Measurements from ENCODE around the gene KRT77. TPM values are rescaled to one million over a fixed set of nuclear protein-coding genes. Genes with fewer than 3 reads are reported as not detected.
"Not testable (repeated sequence)": the region's sequence is repeated elsewhere in the genome, so short reads cannot be mapped to it uniquely, and the experiment has no call there.

The KRT77 gene
- not detected for polyA plus RNA-seq (ENCODE audit: insufficient read length in 4 of 4)

DNA sequence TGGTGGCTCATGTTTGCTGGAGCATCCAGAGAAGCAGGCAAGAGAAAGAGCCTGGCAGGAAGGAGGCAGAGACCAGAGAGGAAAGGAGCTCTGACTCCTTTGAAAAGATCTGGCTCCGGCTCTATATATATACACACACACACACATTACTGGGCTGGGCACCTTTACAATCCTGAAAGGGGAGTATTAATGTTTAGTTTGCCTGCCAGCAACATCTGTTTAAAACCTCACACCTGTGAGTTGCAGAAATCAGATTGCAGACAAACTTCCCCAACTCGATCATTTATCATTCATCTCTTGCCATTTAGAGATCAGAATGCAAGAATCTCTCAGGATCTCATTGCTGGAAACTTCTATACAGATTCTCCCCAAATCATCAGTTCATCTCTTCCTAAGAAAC is at the start of gene KRT77:
Gene KRT77 (minus strand): TSS at position 101 of the 400 bp plus-strand sequence. CDS start 90 bp downstream, at position 11.
- DNase-seq (ENCODE audit: low read depth in 4 of 4, low spot score in 2 of 4), result no peak

DNA sequence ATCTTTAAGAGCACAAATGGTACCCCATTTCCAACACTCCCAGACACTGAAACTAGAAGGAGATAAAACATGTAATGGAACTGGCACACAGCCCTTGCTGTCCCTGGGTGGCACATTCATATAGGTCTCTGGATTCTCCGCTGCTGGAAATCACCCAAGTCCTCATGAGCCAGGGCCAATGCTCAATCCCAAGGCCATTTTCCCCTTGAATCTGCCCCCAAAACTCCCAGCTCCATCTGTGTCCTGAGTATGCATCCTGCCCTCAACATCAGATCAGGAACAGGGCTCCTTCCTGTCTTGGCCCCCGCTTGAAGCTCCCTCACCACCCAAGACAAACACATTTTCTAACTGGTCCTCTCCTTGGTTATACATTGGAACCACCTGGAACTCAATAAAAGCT is 49.2 kb upstream of the KRT77 start:
- DNase-seq (ENCODE audit: low read depth in 4 of 4, low spot score in 2 of 4), result no peak

DNA sequence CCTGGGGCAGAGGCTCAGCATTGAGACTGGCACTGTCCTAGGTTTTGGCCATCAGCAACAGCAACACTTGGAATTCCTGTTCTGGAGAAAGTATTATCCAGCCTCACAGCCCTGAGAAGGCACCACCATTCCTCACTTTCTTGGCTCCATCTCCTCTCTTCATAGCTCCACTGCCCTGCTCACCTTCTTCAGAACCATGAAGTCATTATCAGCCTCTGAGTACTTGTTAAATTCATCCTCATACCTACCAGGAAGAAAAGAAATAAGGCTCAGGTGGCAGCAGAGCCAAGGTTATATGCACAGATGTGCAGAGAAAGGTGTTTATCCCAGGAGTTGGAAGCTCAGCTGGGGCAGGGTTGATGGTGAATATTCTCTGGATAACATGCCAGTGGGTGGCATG is 48.5 kb upstream of the KRT77 start:
- no peak for DNase-seq (ENCODE audit: low read depth in 4 of 4, low spot score in 2 of 4)

DNA sequence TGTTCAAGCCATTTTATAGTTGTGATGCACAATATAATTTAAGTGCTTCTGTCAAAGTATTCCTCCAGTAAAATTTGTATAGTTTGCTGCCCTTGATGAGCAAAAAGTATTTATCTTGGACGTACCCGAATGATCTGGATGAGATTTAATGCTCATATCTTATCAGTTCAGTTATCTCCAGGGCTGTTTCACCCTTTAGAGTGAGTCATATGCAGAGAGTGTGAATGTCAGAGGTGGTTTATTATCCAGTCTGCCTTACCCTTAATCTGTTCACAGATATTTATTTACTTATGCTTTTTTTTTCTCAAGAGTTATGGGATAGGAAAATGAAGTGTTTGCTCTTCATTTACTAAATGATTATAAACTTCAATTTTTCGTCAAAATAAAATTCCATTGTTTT is 47.2 kb upstream of the KRT77 start:
- DNase-seq (ENCODE audit: low read depth in 4 of 4, low spot score in 2 of 4), result not testable (repeated sequence)

DNA sequence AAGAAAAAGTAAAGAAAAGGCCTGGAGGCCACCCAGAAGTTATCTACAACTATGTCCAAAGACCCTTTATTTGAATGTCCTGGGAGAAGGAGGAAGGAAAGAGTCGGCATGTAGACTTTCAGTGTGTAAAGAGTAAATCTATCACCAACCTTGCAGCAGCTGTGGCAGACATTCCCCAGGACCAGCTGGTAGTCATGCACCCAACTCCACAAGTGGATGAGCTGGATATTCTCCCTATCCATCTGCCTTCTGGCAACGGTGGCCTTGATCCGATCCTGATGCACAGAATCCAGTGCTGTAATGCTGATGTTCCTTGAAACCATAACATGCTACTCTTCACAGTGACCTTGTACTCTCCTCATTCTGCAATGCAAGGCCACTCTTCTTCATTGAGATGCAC is 46.5 kb upstream of the KRT77 start:
- no peak for DNase-seq (ENCODE audit: low read depth in 4 of 4, low spot score in 2 of 4)

DNA sequence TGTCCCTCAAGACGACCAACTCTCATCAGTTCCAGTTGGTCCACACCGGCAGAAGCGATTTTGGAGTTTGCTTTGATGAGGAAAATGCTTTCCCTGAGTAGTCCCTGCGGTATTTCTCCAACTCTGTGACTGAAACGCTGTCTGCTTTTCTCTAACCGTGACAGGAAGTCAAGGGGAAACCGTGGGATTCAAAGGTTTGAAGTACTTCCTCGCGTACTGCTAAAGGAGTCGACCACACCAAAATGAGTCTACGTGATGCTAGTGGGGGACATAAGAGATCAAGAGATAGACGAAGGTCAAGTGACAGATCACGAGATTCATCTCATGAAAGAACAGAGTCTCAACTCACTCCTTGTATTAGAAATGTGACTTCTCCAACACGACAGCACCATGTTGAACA is 45.3 kb upstream of the KRT77 start:
- DNase-seq (ENCODE audit: low read depth in 4 of 4, low spot score in 2 of 4), result no peak

DNA sequence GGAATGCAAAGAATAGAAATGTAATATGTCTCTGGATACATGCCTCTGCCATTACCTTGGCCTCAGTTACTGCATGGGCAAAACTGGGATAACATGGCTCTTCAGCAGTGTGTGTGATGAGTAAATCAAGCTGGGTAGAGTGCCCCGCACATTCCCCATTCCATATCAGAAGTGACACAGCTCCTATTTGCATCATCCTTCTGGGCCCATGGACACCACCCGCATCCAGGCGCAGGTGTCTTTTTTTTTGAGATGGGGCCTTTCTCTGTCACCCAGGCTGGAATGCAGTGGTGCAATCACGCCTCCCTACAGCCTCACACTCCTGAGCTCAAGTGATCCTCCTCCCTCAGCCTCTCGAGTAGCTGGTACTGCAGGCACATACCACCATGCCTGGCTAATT is 42.2 kb upstream of the KRT77 start:
- DNase-seq (ENCODE audit: low read depth in 4 of 4, low spot score in 2 of 4), result no peak

DNA sequence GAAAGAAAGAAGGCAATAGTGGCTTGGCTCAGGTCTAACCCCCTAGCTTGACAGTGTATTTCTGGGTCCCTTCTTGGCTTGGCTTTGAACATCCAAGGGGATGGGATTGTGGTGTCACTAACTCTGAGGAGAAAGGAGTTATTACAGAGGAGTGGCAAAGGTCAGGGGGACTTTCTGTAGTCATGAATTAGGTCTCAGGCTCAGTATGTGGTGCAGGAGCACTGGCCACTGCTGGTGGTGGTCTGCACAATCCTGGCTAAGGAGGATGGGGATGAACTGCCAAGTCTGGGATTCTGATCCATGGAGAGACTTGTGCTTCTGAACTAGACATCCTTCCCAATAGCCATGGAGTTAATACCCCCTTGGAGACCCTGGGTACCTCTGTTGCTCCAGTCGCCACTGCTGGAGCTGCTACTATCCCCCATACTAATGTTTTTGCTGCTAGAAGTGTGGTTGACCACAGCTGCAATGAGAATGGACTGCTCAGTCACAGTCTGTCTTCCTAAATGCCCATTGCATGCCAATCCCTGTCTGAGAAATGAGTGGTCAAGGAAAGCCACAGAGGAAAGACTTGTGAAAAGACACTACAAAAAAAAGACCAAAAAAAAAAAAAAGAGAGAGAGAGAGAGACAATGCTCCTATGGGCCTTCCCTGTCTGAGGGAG is 41.3 kb upstream of the KRT77 start:
- no peak for DNase-seq (ENCODE audit: low read depth in 4 of 4, low spot score in 2 of 4)

DNA sequence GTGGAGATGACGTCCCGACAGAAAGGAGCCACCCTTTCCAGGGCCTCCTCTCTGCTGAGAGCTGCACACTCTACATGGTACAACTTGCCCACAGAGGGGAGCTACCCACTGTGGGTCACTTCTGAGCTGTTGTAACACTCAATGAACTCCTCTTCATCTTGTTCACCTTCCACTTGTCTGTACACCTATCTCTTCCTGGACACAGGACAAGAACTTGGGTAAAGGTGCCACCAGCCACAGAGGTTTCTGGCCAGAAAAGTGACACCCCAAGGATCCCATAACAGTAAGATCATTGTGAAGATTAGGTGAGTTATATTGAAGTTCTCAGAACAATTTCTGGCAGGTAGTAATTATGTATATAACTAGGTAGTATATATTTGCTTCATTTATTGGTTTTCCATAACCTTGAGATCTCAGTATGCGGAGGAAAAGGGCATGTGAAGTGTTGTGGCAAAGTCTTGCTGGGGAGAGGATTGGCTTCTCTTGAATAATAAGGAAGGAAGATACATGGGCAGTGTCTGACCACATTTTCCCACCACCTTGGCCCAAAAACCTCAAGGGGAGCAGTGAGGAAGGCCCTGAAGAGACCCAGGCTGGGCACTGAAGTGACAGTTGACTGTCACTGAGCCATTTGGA is 39.6 kb upstream of the KRT77 start:
- no peak for DNase-seq (ENCODE audit: low read depth in 4 of 4, low spot score in 2 of 4)

DNA sequence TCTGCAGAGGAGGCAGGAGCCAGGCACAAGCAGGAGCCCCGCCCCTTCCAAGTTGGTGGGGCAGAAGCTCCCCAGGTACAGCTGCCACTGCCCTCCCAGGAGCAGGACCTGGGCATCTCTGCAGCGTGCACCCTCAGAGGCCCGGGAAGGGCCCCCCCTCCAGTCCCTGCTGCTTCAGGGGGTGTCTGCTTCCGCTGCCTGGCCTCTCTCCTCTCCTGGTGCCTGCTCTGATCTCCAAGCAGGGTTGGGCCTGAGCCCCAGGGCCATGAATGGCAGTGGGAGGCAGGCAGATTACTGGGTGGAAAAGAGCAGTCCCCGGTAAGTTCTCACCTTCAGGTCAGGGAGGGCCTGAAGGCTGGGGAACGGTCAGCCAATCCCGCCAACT is 38.9 kb upstream of the KRT77 start:
- DNase-seq (ENCODE audit: low read depth in 4 of 4, low spot score in 2 of 4), result no peak

DNA sequence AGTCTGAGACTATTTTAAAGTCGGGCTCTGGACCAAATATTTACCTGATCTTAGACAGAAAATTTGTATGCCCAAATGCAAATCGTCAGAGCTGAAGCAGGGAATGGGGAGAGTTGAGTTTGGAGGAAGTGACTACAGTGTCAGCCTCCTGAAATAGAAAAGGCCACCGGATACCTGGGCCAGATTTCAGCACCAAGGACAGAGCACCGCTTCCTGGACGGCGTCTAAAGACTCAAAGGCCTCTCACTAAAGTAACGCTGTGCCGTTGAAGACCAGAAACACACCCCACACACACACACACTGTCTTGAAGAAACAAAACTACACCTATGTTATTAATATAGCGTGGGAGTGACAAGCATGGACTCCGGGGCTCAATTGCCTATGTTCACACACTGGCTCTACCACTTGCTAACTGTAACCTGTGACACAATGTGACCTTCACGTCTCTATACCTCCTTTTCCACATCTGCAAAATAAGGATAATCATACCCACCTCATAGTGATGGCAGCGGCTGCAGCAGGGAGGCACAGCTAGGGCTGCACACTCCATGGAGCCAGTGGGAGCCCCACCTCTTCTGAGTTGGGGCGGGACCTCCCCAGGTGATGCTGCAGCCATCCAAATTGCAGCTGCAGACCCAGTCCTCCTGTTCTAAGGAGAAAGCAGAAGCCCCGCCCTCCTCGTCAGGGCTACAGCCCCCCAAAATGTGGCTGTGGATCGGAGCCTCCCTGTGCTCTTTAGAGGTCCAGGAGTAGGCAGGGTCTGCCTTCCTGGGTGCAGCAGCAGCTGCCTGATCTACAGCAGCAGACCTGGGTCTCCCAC is 38.3 kb upstream of the KRT77 start:
- peak; percentile 54 to 82 (median 58) for DNase-seq (ENCODE audit: low read depth in 4 of 4, low spot score in 2 of 4)

DNA sequence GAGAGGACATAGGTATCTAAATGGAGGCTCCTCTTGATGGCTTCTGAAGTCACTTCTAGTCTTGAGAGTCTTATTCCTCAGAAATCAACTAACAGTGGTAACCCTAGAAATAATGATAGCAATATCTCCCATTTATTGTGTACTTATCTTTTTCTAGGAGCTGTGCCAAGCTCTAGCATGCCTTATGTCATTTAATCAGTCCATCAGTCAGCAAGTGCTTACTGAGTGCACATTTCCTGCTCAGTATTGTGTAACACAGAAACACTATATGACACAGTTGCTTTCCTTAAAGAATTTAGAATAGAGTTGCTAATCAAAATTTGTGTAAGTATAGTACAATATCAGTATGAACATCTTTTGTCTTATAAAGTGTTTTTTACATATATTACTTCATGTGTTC is 37.3 kb upstream of the KRT77 start:
- DNase-seq (ENCODE audit: low read depth in 4 of 4, low spot score in 2 of 4), result no peak

DNA sequence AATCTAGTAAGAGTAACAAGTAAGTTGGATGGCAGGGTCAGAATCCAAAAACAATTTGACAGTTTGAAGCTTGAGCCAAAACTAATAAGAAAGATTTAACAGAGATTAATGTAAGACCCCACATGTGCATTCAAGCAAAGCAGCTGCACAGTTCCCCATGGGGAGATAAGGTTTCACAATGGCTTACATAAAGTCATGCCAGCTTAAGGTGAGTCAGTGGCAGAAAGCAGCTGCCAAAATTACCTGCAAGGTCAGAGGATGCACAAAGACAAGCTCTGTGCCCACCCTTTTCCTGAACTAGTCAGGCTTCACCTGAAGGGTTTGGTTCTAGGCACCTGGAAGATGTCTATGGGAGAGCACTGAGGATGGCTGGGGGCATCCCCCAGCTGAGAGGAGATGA is 36.6 kb upstream of the KRT77 start:
- DNase-seq (ENCODE audit: low read depth in 4 of 4, low spot score in 2 of 4), result no peak

DNA sequence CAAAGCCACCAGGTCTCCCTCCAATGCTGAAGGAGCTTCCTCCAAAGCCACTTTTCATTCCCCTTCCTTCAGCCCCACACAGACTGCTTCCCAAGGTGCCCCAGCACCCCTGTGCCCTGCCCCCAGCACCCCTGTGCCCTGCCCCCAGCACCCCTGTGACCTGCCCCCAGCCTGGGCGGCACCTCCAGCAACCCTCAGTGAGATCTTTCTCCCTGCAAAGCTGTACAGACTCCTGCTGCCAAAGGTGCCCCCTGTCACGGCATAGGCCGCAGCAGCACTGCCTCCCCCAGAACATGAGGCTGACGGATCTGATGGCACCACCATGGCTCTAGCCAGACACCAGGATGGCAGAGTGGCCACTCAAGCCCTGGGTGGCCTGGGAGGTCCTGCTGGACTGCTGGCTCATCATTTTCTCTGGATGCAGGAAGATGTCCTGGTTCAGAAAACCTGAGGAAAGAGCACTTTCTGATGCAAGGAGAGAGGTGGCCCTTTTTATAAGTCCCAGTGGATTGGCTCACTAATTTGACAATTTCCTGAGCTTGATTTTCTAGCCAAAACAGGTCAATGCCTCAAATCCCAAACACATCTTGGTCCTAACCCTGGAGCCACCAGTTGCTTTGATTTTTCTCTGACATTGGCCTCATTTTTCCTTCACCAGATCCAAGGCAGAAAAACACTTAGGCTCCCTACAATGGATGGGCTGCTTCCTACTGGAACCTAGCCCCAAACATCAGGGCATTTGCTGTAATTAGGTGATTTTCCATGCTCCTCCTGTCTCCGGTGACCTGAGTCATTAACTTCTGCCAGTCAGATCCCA is 32.7 kb upstream of the KRT77 start:
- DNase-seq (ENCODE audit: low read depth in 4 of 4, low spot score in 2 of 4), result no peak

DNA sequence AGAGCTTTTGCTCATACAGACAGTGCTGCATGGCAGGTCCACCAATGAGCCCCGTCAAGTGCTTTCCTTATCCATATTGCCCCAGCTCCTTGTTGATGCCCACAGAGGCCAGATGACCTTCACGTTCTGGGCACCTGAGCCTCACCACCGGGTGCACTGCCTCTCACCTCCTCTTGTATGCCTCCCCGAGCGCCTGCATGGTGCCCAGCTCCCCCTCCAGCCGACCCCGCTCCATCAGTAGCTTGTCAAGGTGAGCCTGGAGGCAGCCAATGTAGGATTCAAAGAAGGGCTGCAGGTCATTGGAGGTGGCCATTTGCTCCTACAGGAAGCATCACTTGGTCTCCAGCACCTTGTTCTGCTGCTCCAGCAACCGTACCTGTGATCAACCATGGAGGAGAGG is 31.8 kb upstream of the KRT77 start:
- DNase-seq (ENCODE audit: low read depth in 4 of 4, low spot score in 2 of 4), result no peak

DNA sequence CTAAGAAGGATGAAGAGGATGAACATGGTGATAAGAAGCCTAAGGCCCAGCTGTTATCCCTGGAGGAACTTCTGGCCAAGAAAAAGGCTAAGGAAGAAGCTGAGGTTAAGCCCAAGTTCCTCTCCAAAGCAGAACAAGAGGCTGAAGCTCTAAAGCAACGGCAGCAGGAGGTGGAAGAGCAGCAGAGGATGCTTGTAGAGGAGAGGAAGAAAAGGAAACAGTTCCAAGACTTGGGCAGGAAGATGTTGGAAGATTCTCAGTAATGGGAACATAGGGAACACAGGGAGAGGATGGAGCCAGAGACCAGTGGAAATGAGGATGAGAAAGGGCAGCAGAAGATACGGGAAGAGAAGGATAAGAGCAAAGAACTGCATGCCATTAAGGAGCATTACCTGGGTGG is 27.5 kb upstream of the KRT77 start:
- DNase-seq (ENCODE audit: low read depth in 4 of 4, low spot score in 2 of 4), result no peak

DNA sequence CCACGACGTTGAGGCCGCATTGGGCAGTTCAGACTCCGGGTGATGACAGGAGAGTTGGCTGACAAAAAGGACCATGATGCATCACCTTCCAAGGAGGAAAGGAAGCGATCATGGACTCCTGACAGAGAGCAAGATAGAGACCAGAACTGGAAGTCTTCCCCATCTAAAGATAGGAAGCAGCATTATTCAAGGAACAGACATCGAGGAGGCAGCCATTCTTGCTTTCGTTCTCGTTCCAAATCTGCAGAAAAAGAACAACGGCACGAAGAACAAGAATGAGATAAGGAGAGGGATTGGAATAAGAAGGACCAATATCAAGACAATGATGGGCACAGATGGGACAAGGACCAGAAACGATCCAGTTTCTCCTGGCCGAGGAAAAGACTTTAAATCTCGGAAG is 27.1 kb upstream of the KRT77 start:
- no peak for DNase-seq (ENCODE audit: low read depth in 4 of 4, low spot score in 2 of 4)

DNA sequence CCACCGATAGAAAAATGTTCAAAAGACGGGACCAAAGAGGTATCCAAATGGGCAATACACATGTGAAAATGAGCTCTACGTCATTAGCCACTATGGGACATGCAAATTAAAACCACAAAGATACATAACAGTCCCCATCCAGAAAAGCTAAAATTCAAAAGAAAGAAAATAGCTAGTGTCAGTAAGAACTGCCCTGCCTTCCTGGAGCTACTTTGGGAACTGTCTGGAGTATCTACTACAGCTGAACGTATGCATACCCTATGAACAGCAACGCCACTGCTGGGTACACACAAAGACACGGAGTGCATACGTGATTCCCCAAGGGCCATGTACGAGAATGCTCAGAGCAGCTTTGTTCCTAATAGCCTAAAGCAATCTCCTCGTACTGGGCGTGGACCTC is 25.8 kb upstream of the KRT77 start:
- no peak for DNase-seq (ENCODE audit: low read depth in 4 of 4, low spot score in 2 of 4)

DNA sequence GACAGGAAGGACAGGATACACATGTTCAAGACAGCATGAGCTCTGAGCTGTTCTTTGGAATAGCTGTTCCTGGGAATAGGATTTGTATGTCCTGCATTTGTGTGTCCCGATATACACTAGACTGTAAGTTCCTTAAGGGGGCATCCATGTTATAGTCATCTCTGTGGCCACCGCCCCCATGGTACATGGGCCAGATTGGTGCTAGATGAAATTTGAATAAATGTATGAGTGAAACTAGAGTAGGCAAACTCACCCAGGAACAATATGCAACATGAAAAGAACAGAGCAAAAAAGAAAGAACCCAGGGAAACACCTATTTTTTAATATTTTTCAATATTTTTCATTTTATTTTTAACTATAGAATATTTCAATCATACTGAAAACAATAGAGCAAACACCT is 25.1 kb upstream of the KRT77 start:
- DNase-seq (ENCODE audit: low read depth in 4 of 4, low spot score in 2 of 4), result no peak

DNA sequence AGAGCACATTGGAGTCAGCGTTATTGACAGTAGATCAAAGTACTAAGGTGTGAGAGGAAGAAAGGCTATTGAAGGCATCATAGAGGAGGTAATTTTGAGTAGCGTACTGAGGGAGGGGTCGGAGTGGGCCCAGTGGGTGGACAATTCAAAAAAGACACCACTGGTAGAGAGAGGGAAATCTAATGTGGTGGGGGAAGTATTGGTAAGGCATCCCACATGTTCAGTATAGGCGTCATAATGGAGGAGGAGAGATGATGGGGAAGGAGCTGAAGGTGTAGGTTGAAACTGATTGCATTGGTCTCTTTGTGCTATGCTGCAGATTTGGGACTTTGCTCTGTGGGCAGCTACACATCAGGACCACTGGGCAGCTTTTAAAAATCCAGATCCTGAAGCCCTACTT is 23.7 kb upstream of the KRT77 start:
- DNase-seq (ENCODE audit: low read depth in 4 of 4, low spot score in 2 of 4), result no peak

DNA sequence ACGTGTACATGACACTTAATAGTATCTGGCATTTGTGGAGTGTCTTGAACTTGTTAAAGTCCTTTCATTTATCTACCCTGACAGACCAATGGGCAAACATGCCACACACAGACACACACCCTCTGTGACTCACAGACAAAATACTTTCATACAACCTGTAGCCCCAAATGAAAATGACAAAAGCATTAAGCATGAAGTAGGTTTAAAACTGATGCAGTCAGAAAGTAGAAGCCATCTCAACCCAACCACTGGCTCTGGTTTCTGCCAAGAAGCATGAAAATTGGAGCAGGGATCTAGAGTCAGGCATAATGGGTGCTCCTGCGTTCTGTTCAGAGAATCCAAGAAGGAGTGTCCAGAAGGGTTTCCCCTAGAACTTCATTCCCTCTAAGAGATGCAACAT is 23.1 kb upstream of the KRT77 start:
- DNase-seq (ENCODE audit: low read depth in 4 of 4, low spot score in 2 of 4), result no peak
